Measurements from ENCODE around the gene ANKFN1.

ANKFN1 gene

DNA sequence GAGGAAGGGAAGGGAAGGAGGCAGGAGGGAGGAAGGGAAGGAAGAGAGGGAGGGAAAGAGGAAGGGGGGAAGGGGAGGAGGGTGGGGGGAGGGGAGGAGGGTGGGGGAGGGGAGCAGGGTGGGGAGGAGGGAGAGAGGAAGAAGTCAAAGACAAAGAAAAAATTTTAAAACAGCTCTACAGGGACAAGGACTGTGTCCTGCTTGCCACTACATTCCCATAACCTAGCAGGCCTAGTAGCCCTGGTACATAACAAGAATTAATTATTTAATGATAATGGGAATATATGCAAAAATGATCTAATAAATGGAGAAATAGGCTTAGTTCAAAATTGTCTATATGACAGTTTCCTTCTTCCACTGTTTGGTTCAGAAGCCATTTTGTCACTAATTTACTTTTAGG lies 392.7 kb downstream of the ANKFN1 start:
- TF ChIP-seq, protein P1, sequence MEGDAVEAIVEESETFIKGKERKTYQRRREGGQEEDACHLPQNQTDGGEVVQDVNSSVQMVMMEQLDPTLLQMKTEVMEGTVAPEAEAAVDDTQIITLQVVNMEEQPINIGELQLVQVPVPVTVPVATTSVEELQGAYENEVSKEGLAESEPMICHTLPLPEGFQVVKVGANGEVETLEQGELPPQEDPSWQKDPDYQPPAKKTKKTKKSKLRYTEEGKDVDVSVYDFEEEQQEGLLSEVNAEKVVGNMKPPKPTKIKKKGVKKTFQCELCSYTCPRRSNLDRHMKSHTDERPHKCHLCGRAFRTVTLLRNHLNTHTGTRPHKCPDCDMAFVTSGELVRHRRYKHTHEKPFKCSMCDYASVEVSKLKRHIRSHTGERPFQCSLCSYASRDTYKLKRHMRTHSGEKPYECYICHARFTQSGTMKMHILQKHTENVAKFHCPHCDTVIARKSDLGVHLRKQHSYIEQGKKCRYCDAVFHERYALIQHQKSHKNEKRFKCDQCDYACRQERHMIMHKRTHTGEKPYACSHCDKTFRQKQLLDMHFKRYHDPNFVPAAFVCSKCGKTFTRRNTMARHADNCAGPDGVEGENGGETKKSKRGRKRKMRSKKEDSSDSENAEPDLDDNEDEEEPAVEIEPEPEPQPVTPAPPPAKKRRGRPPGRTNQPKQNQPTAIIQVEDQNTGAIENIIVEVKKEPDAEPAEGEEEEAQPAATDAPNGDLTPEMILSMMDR (IDR thresholded peaks at IDR 0.05; ENCODE audit: insufficient read depth, low read length, poor library complexity, severe bottlenecking) = no peak
- no peaks in the 10 kb centered on the region; the same call in 1 of the 2 replicates for H3K27me3 ChIP-seq (replicated peaks; ENCODE audit: control insufficient read depth, insufficient read depth, low read length)
- H3K36me3 ChIP-seq (ENCODE audit: control insufficient read depth, insufficient read depth, low read length) = no peaks in the 10 kb centered on the region
- no peak overlapping the region for H3K4me3 ChIP-seq (replicated peaks; ENCODE audit: low read depth, low read length)
- no peak for DNase-seq (ENCODE audit: extremely low read depth, insufficient read length)

DNA sequence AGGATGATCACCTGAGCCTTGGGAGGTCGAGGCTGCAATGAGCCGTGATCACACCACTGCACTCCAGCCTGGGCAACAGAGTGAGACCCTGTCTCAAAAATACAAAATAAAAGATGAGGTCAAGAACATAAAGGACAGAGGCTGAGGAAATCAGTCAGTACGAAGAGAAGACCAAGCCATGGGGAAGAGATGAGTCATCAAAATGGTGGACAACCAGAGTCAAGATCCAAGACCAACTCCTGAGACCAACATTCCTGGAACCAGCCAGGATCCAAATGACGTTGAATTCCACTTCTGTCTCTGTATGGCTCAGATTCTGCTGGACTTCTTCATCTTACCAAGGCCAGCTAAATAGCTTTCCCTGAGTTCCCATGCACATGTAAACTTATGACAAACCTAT lies 395.4 kb downstream of the ANKFN1 start:
- TF ChIP-seq, protein P1 (IDR thresholded peaks at IDR 0.05; ENCODE audit: insufficient read depth, low read length, poor library complexity, severe bottlenecking) = no peak
- H3K36me3 ChIP-seq (ENCODE audit: control insufficient read depth, insufficient read depth, low read length) = no peaks in the 10 kb centered on the region
- no peak overlapping the region for H3K4me3 ChIP-seq (replicated peaks; ENCODE audit: low read depth, low read length)
- DNase-seq (ENCODE audit: extremely low read depth, insufficient read length) = no peak
- no peaks in the 10 kb centered on the region for H3K27me3 ChIP-seq (replicated peaks; ENCODE audit: control insufficient read depth, insufficient read depth, low read length)

DNA sequence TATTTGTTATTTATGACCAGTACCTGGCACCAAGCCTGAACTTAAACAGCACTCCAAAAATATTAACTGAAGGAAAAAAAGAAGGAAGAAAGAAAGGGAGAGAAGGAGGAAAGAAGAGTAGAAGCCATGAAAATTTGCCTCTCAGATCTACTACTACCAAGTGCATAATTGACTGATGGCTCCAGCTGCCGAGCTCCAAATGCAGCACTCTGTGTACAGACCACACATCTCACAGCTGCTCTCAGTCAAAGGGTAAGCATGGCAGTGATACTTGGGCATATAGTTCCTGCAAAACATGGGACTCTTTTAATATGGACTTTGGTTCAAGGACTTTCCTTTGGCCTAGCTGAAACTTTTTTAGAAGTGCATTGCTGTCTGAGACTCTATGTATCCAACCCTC lies 396.2 kb downstream of the ANKFN1 start:
- no peak for DNase-seq (ENCODE audit: extremely low read depth, insufficient read length)
- Histone ChIP-seq H3K4me3 (replicated peaks; ENCODE audit: low read depth, low read length) (no peak overlapping the region), H3K36me3 (ENCODE audit: control insufficient read depth, insufficient read depth, low read length) (no peaks in the 10 kb centered on the region), H3K27me3 (replicated peaks; ENCODE audit: control insufficient read depth, insufficient read depth, low read length) (no peaks in the 10 kb centered on the region)
- TF ChIP-seq, protein P1 (IDR thresholded peaks at IDR 0.05; ENCODE audit: insufficient read depth, low read length, poor library complexity, severe bottlenecking) = no peak

DNA sequence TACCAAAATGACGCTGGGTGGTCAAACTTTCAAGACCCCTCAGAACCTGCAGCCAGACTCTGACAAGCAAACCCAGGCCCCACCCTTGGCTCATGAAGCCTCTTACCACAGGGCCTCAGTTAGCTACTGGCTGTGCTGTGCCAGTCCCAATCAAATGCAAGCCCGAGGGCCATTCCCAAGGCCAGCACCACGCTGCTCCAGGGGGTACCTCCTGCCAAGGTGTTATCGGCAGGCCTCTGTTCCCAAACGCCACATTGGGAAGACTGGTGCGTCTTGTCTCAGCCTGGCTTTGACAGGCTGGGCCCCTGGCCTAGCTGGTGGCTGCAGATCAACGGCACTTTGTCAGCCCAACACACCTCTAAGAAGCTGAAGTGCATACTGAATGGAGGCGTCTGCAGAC lies 404.4 kb downstream of the ANKFN1 start:
- DNase-seq (ENCODE audit: extremely low read depth, insufficient read length) = no peak
- Histone ChIP-seq H3K27me3 (replicated peaks; ENCODE audit: control insufficient read depth, insufficient read depth, low read length) (no peaks in the 10 kb centered on the region; the same call in 1 of the 2 replicates), H3K36me3 (ENCODE audit: control insufficient read depth, insufficient read depth, low read length) (no peaks in the 10 kb centered on the region), H3K4me3 (replicated peaks; ENCODE audit: low read depth, low read length) (no peak overlapping the region)
- TF ChIP-seq, protein P1 (IDR thresholded peaks at IDR 0.05; ENCODE audit: insufficient read depth, low read length, poor library complexity, severe bottlenecking) = no peak

DNA sequence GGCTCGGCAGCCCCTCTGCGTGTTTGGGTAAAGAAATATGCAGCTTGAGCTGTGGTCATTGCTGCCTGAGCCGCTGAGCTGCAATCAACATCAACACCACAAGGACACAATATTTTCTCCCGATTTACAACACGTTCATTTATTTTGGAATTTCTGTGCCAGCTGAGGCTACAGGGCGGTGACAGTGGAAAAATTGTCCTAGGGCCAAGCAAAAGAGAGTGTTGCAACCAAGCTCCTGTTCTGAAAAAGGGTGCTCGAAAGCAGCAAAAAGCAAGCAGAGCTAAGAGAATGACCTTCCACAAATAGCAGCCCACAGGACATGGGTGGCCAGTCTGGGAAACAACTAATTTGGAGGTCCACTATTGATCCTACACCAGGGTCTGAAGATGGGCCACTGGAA lies 404.8 kb downstream of the ANKFN1 start:
- TF ChIP-seq, protein P1 (IDR thresholded peaks at IDR 0.05; ENCODE audit: insufficient read depth, low read length, poor library complexity, severe bottlenecking) = no peak
- no peak for DNase-seq (ENCODE audit: extremely low read depth, insufficient read length)
- H3K27me3 ChIP-seq (replicated peaks; ENCODE audit: control insufficient read depth, insufficient read depth, low read length) = no peaks in the 10 kb centered on the region; the same call in 1 of the 2 replicates
- H3K36me3 ChIP-seq (ENCODE audit: control insufficient read depth, insufficient read depth, low read length) = no peaks in the 10 kb centered on the region
- no peak overlapping the region for H3K4me3 ChIP-seq (replicated peaks; ENCODE audit: low read depth, low read length)

Measured in GM06990 (cell line).